GM19372 (cell line): ENCODE measurements around the gene PTPRE.
"Not testable (repeated sequence)": the region's sequence is repeated elsewhere in the genome, so short reads cannot be mapped to it uniquely, and the experiment has no call there.

Experiments used
- ATAC-seq: cut with Tn5 transposase; IDR thresholded peaks from one replicate; pipeline ENCODE4 v1.9.1; 2021; ENCODE audit warnings: mild to moderate bottlenecking, low read depth, moderate library complexity; ENCODE audit not compliant: unreplicated experiment

Gene PTPRE

GRCh38 chr10:128084364-128084763 is 177.5 kb downstream of the PTPRE start:
- no peak for ATAC-seq

GRCh38 chr10:128084991-128085390 is 178.1 kb downstream of the PTPRE start:
- no peak for ATAC-seq

- no peak for ATAC-seq
These were observed 179.3 kb downstream of the PTPRE start for GRCh38 chr10:128086003-128086863.

GRCh38 chr10:128087146-128087883 is 180.4 kb downstream of the PTPRE start:
- no peak for ATAC-seq

- no peak for ATAC-seq
These were observed 181.2 kb downstream of the PTPRE start for GRCh38 chr10:128087884-128088709.

- no peak for ATAC-seq
These were observed 184.8 kb downstream of the PTPRE start for GRCh38 chr10:128091636-128092210.

GRCh38 chr10:128092454-128092853 is 185.6 kb downstream of the PTPRE start:
- no peak for ATAC-seq

- ATAC-seq, result not testable (repeated sequence)
These were observed 187.7 kb downstream of the PTPRE start for GRCh38 chr10:128094596-128094995.

GRCh38 chr10:128095027-128095752 is 188.3 kb downstream of the PTPRE start:
- no peak for ATAC-seq

GRCh38 chr10:128095753-128096469 is 189.0 kb downstream of the PTPRE start:
- ATAC-seq, result no peak

- ATAC-seq, result no peak
These were observed 189.7 kb downstream of the PTPRE start for GRCh38 chr10:128096486-128097199.

- ATAC-seq, result no peak
These were observed 190.9 kb downstream of the PTPRE start for GRCh38 chr10:128097783-128098182.

- no peak for ATAC-seq
These were observed 191.7 kb downstream of the PTPRE start for GRCh38 chr10:128098631-128099030.

GRCh38 chr10:128099901-128100300 is 193.0 kb downstream of the PTPRE start:
- ATAC-seq, result no peak

- no peak for ATAC-seq
These were observed 195.0 kb downstream of the PTPRE start for GRCh38 chr10:128101901-128102300.

GRCh38 chr10:128102480-128103228 is 195.8 kb downstream of the PTPRE start:
- ATAC-seq, result no peak

- no peak for ATAC-seq
These were observed 196.4 kb downstream of the PTPRE start for GRCh38 chr10:128103229-128103714.

GRCh38 chr10:128105383-128105782 is 198.5 kb downstream of the PTPRE start:
- no peak for ATAC-seq
